KMS-11 (cell line): ENCODE data around the gene SLC35B1.

Experiments
- H2AFZ ChIP-seq: fragments of 200-600 bp; sonication (generic); 2 replicates; pipeline ENCODE4 v1.6.1; 2016; ENCODE audit warnings: antibody characterized with exemption, mixed run types, low read depth
- H3K27ac ChIP-seq: fragments of 200-600 bp; sonication (generic); 2 replicates; pipeline ENCODE4 v1.6.1; 2016; ENCODE audit warnings: mild to moderate bottlenecking, mixed run types
- H3K27me3 ChIP-seq: fragments of 200-600 bp; sonication (generic); 2 replicates; pipeline ENCODE4 v1.6.1; 2017; ENCODE audit warnings: mild to moderate bottlenecking, low read depth, mixed run types, moderate library complexity; ENCODE audit not compliant: insufficient read depth
- H3K36me3 ChIP-seq: fragments of 200-600 bp; sonication (generic); 2 replicates; pipeline ENCODE4 v1.6.1; 2017; ENCODE audit warnings: mild to moderate bottlenecking, mixed run types; ENCODE audit not compliant: insufficient read depth
- H3K4me1 ChIP-seq: fragments of 200-600 bp; sonication (generic); 2 replicates; pipeline ENCODE4 v1.6.1; 2016; ENCODE audit warnings: mild to moderate bottlenecking, low read depth, mixed run types; ENCODE audit not compliant: poor library complexity, severe bottlenecking
- H3K4me2 ChIP-seq: fragments of 200-600 bp; sonication (generic); 2 replicates; pipeline ENCODE4 v1.7.0; 2016; ENCODE audit warnings: mild to moderate bottlenecking, mixed run types
- H3K4me3 ChIP-seq: fragments of 200-600 bp; sonication (generic); IDR thresholded peaks from 2 replicates; pipeline ENCODE4 v1.6.1; 2017; ENCODE audit warnings: low read depth, low read length, mixed read lengths; ENCODE audit not compliant: insufficient read depth
- H3K79me2 ChIP-seq: fragments of 200-600 bp; sonication (generic); 2 replicates; pipeline ENCODE4 v1.6.1; 2016; ENCODE audit warnings: low read depth, mixed run types; ENCODE audit not compliant: insufficient read depth
- H3K9ac ChIP-seq: fragments of 200-600 bp; sonication (generic); 2 replicates; pipeline ENCODE4 v1.6.1; 2016; ENCODE audit warnings: mild to moderate bottlenecking, mixed run types
- H4K20me1 ChIP-seq: fragments of 200-600 bp; sonication (generic); 2 replicates; pipeline ENCODE4 v1.6.1; 2016; ENCODE audit warnings: mild to moderate bottlenecking, mixed run types; ENCODE audit not compliant: insufficient read depth
- CTCF ChIP-seq: fragments of 200-600 bp; sonication (generic); conservative IDR thresholded peaks from 2 replicates; pipeline ENCODE4 v1.6.1; 2017; ENCODE audit warnings: low read depth, mild to moderate bottlenecking, antibody characterized with exemption, low read length, moderate library complexity, mixed read lengths

Gene SLC35B1

GRCh38 chr17:49667854-49668253 lies 39.9 kb downstream of the SLC35B1 start:
- no peak for TF ChIP-seq CTCF
- no peaks in the 10 kb centered on the region for H3K36me3 ChIP-seq
- H3K9ac ChIP-seq: no peak overlapping the region

GRCh38 chr17:49664706-49665211 lies 43.0 kb downstream of the SLC35B1 start:
- Histone ChIP-seq H3K79me2 (peaks cover 49% of the 10 kb centered on the region), H3K36me3 (no peaks in the 10 kb centered on the region), H3K4me1 (peaks cover 11% of the 10 kb centered on the region), H3K4me3 (no peak overlapping the region), H2AFZ (no peak overlapping the region), H3K4me2 (no peak overlapping the region), H3K27ac (no peak overlapping the region), H4K20me1 (no peaks in the 10 kb centered on the region), H3K27me3 (no peaks in the 10 kb centered on the region), H3K9ac (no peak overlapping the region)
- no peak for TF ChIP-seq CTCF

More at GRCh38 chr17:49667854-49668253, 39.9 kb downstream of the SLC35B1 start:
- H3K27ac ChIP-seq: no peak overlapping the region
- no peak overlapping the region for H3K4me3 ChIP-seq
- peaks cover 68% of the 10 kb centered on the region for H3K79me2 ChIP-seq
- peaks cover 4% of the 10 kb centered on the region for H3K4me1 ChIP-seq
- H3K27me3 ChIP-seq: no peaks in the 10 kb centered on the region
- H3K4me2 ChIP-seq: no peak overlapping the region
- no peak overlapping the region for H2AFZ ChIP-seq
- no peaks in the 10 kb centered on the region for H4K20me1 ChIP-seq

GRCh38 chr17:49659661-49660382 lies 47.9 kb downstream of the SLC35B1 start:
- peaks cover 36% of the 10 kb centered on the region for H3K79me2 ChIP-seq
- no peak for TF ChIP-seq CTCF
- no peaks in the 10 kb centered on the region for H3K27me3 ChIP-seq
- H3K4me3 ChIP-seq: no peak overlapping the region
- H3K4me2 ChIP-seq: no peak overlapping the region
- no peak overlapping the region for H3K9ac ChIP-seq
- no peaks in the 10 kb centered on the region for H4K20me1 ChIP-seq
- no peak overlapping the region; the same call in 1 of the 2 replicates for H3K27ac ChIP-seq
- H2AFZ ChIP-seq: no peak overlapping the region
- no peaks in the 10 kb centered on the region for H3K36me3 ChIP-seq
- H3K4me1 ChIP-seq: peaks cover 12% of the 10 kb centered on the region

GRCh38 chr17:49656247-49656646 lies 51.5 kb downstream of the SLC35B1 start:
- no peak overlapping the region for H3K9ac ChIP-seq
- no peak overlapping the region for H3K4me3 ChIP-seq
- peaks cover 29% of the 10 kb centered on the region; the same call in 1 of the 2 replicates for H3K79me2 ChIP-seq
- H2AFZ ChIP-seq: no peak overlapping the region
- H3K4me1 ChIP-seq: peaks cover 12% of the 10 kb centered on the region
- no peak overlapping the region for H3K27ac ChIP-seq
- H3K36me3 ChIP-seq: no peaks in the 10 kb centered on the region
- no peak for TF ChIP-seq CTCF
- H3K27me3 ChIP-seq: no peaks in the 10 kb centered on the region
- H3K4me2 ChIP-seq: no peak overlapping the region
- H4K20me1 ChIP-seq: no peaks in the 10 kb centered on the region
